ENCODE measurements around the gene HDAC9. TPM values are rescaled to one million over a fixed set of nuclear protein-coding genes. Genes with fewer than 3 reads are reported as not detected.

HDAC9 gene
- total and polyA plus RNA-seq, 2 experiments from 2014 or later: 32.7 to 101 TPM

GRCh38 chr7:18845700-18846099 is 350.2 kb downstream of the HDAC9 start:
- no peaks in the 10 kb centered on the region for H3K27me3 ChIP-seq

GRCh38 chr7:18846765-18847215 is 351.2 kb downstream of the HDAC9 start:
- Histone ChIP-seq H3K27me3 (no peaks in the 10 kb centered on the region), H3K36me3 (no peaks in the 10 kb centered on the region), H3K27ac (no peak overlapping the region), H3K4me1 (ENCODE audit: low read depth) (peaks cover 4% of the 10 kb centered on the region), H3K9me3 (ENCODE audit: low read depth) (no peaks in the 10 kb centered on the region), H3K4me3 (no peak overlapping the region)
- no peak for TF ChIP-seq CTCF (IDR thresholded peaks at IDR 0.05; ENCODE audit: low read depth, low read length)
- DNase-seq (ENCODE audit: low read depth in 1 of 2, low spot score in 1 of 2): no peak

More at GRCh38 chr7:18845700-18846099, 350.2 kb downstream of the HDAC9 start:
- DNase-seq (ENCODE audit: low read depth in 1 of 2, low spot score in 1 of 2): no peak
- H3K4me1 ChIP-seq (ENCODE audit: low read depth): peaks cover 4% of the 10 kb centered on the region
- no peaks in the 10 kb centered on the region for H3K36me3 ChIP-seq
- H3K9me3 ChIP-seq (ENCODE audit: low read depth): no peaks in the 10 kb centered on the region
- no peak for TF ChIP-seq CTCF (IDR thresholded peaks at IDR 0.05; ENCODE audit: low read depth, low read length)
- no peak overlapping the region for H3K27ac ChIP-seq
- H3K4me3 ChIP-seq: no peak overlapping the region

GRCh38 chr7:18849130-18849529 is 353.6 kb downstream of the HDAC9 start:
- DNase-seq (ENCODE audit: low read depth in 1 of 2, low spot score in 1 of 2): no peak
- Histone ChIP-seq H3K9me3 (ENCODE audit: low read depth) (no peaks in the 10 kb centered on the region), H3K36me3 (no peaks in the 10 kb centered on the region), H3K27ac (no peak overlapping the region), H3K27me3 (no peaks in the 10 kb centered on the region), H3K4me3 (no peak overlapping the region), H3K4me1 (ENCODE audit: low read depth) (peaks cover 4% of the 10 kb centered on the region)
- no peak for TF ChIP-seq CTCF (IDR thresholded peaks at IDR 0.05; ENCODE audit: low read depth, low read length)

- no peak for TF ChIP-seq CTCF (IDR thresholded peaks at IDR 0.05; ENCODE audit: low read depth, low read length)
- no peak overlapping the region for H3K4me3 ChIP-seq
- H3K36me3 ChIP-seq: no peaks in the 10 kb centered on the region
- no peak for DNase-seq (ENCODE audit: low read depth in 1 of 2, low spot score in 1 of 2)
- no peaks in the 10 kb centered on the region for H3K9me3 ChIP-seq (ENCODE audit: low read depth)
- H3K27me3 ChIP-seq: no peaks in the 10 kb centered on the region
- no peaks in the 10 kb centered on the region for H3K4me1 ChIP-seq (ENCODE audit: low read depth)
- H3K27ac ChIP-seq: no peak overlapping the region
These were observed 360.2 kb downstream of the HDAC9 start for GRCh38 chr7:18855796-18856195.

- no peak for TF ChIP-seq CTCF (IDR thresholded peaks at IDR 0.05; ENCODE audit: low read depth, low read length)
- H3K27ac ChIP-seq: no peak overlapping the region
- H3K36me3 ChIP-seq: no peaks in the 10 kb centered on the region
- H3K27me3 ChIP-seq: no peaks in the 10 kb centered on the region
- no peak overlapping the region for H3K4me3 ChIP-seq
- no peaks in the 10 kb centered on the region for H3K9me3 ChIP-seq (ENCODE audit: low read depth)
- DNase-seq (ENCODE audit: low read depth in 1 of 2, low spot score in 1 of 2): no peak
- H3K4me1 ChIP-seq (ENCODE audit: low read depth): no peaks in the 10 kb centered on the region
These were observed 362.7 kb downstream of the HDAC9 start for GRCh38 chr7:18858232-18858631.

- no peak overlapping the region for H3K4me3 ChIP-seq
- no peak overlapping the region for H3K27ac ChIP-seq
- H3K9me3 ChIP-seq (ENCODE audit: low read depth): no peaks in the 10 kb centered on the region
- no peak for TF ChIP-seq CTCF (IDR thresholded peaks at IDR 0.05; ENCODE audit: low read depth, low read length)
- DNase-seq (ENCODE audit: low read depth in 1 of 2, low spot score in 1 of 2): peak in 1 of 2 donors; percentile 41
- H3K27me3 ChIP-seq: no peaks in the 10 kb centered on the region
- no peaks in the 10 kb centered on the region for H3K4me1 ChIP-seq (ENCODE audit: low read depth)
- no peaks in the 10 kb centered on the region for H3K36me3 ChIP-seq
These were observed 363.8 kb downstream of the HDAC9 start for GRCh38 chr7:18859318-18859717.
